Osteoblast (primary cell): ENCODE data around the gene BTNL3. TPM values are rescaled to one million over a fixed set of nuclear protein-coding genes. Genes with fewer than 3 reads are reported as not detected.

Experiments
- DNase-seq: peaks from one replicate; pipeline ENCODE4 v3.0.0; 2011; ENCODE audit warnings: low spot score, mixed read lengths; ENCODE audit not compliant: insufficient read length; ENCODE audit errors: missing footprints
- H2AFZ ChIP-seq: 2 replicates; pipeline ENCODE4 v1.6.0; 2011; ENCODE audit warnings: mild to moderate bottlenecking, low read length
- H3K27ac ChIP-seq: 2 replicates; pipeline ENCODE4 v1.5.1; 2011; ENCODE audit warnings: mild to moderate bottlenecking, low read depth, low read length, moderate library complexity
- H3K27me3 ChIP-seq: 2 replicates; pipeline ENCODE4 v1.6.0; 2012; ENCODE audit warnings: mild to moderate bottlenecking, control low read depth, inconsistent platforms, low read length, moderate library complexity; ENCODE audit not compliant: insufficient read depth
- H3K36me3 ChIP-seq: 2 replicates; pipeline ENCODE4 v1.5.1; 2011; ENCODE audit warnings: mild to moderate bottlenecking, low read length, control low read depth, moderate library complexity; ENCODE audit not compliant: insufficient read depth
- H3K4me1 ChIP-seq: 2 replicates; pipeline ENCODE4 v1.5.1; 2011; ENCODE audit warnings: mild to moderate bottlenecking, low read length, control low read depth, moderate library complexity; ENCODE audit not compliant: insufficient read depth
- H3K4me2 ChIP-seq: 2 replicates; pipeline ENCODE4 v1.6.0; 2011; ENCODE audit warnings: mild to moderate bottlenecking, low read length; ENCODE audit not compliant: insufficient read depth
- H3K4me3 ChIP-seq: fragments of 200-600 bp; sonication (generic); 3 replicates; pipeline ENCODE4 v1.5.1; 2012; ENCODE audit warnings: mild to moderate bottlenecking, low read length, inconsistent platforms; ENCODE audit not compliant: insufficient read depth
- H3K79me2 ChIP-seq: 2 replicates; pipeline ENCODE4 v1.6.0; 2012; ENCODE audit warnings: mild to moderate bottlenecking, low read length, control low read depth, inconsistent platforms; ENCODE audit not compliant: insufficient read depth
- H3K9me3 ChIP-seq: 2 replicates; pipeline ENCODE4 v1.5.1; 2011; ENCODE audit warnings: low read depth, low read length, control low read depth
- H4K20me1 ChIP-seq: 2 replicates; pipeline ENCODE4 v1.6.0; 2012; ENCODE audit warnings: mild to moderate bottlenecking, low read length, control low read depth; ENCODE audit not compliant: insufficient read depth
- CTCF ChIP-seq: IDR thresholded peaks from 2 replicates; pipeline ENCODE4 v1.5.1; 2011; ENCODE audit warnings: mild to moderate bottlenecking, low read depth, low read length, moderate library complexity; ENCODE audit errors: extremely low read depth
- total RNA-seq: library from RNA; depleted of rRNA; stranded (reverse); fragments of >200 nt; gene quantifications from 2 replicates; pipeline ENCODE4 v1.2.3, GENCODE V29; 2012

BTNL3 gene
- total RNA-seq, 1 donor = not detected

GRCh38 chr5:180988016-180988415, 630 bp upstream of the BTNL3 start:
- H3K36me3 ChIP-seq = no peaks in the 10 kb centered on the region
- H2AFZ ChIP-seq = no peak overlapping the region
- H3K4me3 ChIP-seq = no peak overlapping the region
- no peaks in the 10 kb centered on the region for H3K79me2 ChIP-seq
- no peak overlapping the region for H3K27ac ChIP-seq
- TF ChIP-seq CTCF = no peak
- H4K20me1 ChIP-seq = no peaks in the 10 kb centered on the region
- no peak overlapping the region for H3K4me2 ChIP-seq
- no peaks in the 10 kb centered on the region for H3K27me3 ChIP-seq
- H3K9me3 ChIP-seq = no peaks in the 10 kb centered on the region
- no peaks in the 10 kb centered on the region for H3K4me1 ChIP-seq
- DNase-seq = no peak

GRCh38 chr5:180990086-180990881, 1.6 kb downstream of the BTNL3 start:
- H3K4me1 ChIP-seq = no peaks in the 10 kb centered on the region
- no peak overlapping the region for H3K4me3 ChIP-seq
- no peaks in the 10 kb centered on the region for H4K20me1 ChIP-seq
- DNase-seq = no peak
- no peaks in the 10 kb centered on the region for H3K27me3 ChIP-seq
- no peaks in the 10 kb centered on the region for H3K79me2 ChIP-seq
- no peak overlapping the region for H3K27ac ChIP-seq
- no peak for TF ChIP-seq CTCF
- H3K9me3 ChIP-seq = no peaks in the 10 kb centered on the region
- no peaks in the 10 kb centered on the region for H3K36me3 ChIP-seq
- no peak overlapping the region for H2AFZ ChIP-seq
- no peak overlapping the region for H3K4me2 ChIP-seq

GRCh38 chr5:180990882-180991242, 2.2 kb downstream of the BTNL3 start:
- no peak overlapping the region for H3K27ac ChIP-seq
- H3K27me3 ChIP-seq = no peaks in the 10 kb centered on the region
- H2AFZ ChIP-seq = no peak overlapping the region
- DNase-seq = no peak
- no peaks in the 10 kb centered on the region for H3K79me2 ChIP-seq
- no peaks in the 10 kb centered on the region for H3K4me1 ChIP-seq
- TF ChIP-seq CTCF = no peak
- H3K4me3 ChIP-seq = no peak overlapping the region
- no peaks in the 10 kb centered on the region for H4K20me1 ChIP-seq
- no peaks in the 10 kb centered on the region for H3K36me3 ChIP-seq
- no peaks in the 10 kb centered on the region for H3K9me3 ChIP-seq
- H3K4me2 ChIP-seq = no peak overlapping the region

GRCh38 chr5:181001947-181002346, 13.3 kb downstream of the BTNL3 start:
- no peak for DNase-seq

More at GRCh38 chr5:181001947-181002346, 13.3 kb downstream of the BTNL3 start:
- Histone ChIP-seq H3K9me3 (no peaks in the 10 kb centered on the region), H3K27me3 (no peaks in the 10 kb centered on the region), H3K4me1 (no peaks in the 10 kb centered on the region), H3K4me3 (no peak overlapping the region), H3K79me2 (no peaks in the 10 kb centered on the region), H3K4me2 (no peak overlapping the region), H3K36me3 (no peaks in the 10 kb centered on the region), H3K27ac (no peak overlapping the region), H2AFZ (no peak overlapping the region), H4K20me1 (no peaks in the 10 kb centered on the region)
- no peak for TF ChIP-seq CTCF
